Right lobe of liver (tissue), 6 donors: ENCODE results near the gene SYNPO. TPM values are rescaled to one million over a fixed set of nuclear protein-coding genes. Genes with fewer than 3 reads are reported as not detected.

Experiments used
- ATAC-seq, 4 donors: fragments of 200-7000 bp; cut with Tn5 transposase; one replicate each; pipeline ENCODE4 v1.9.1; 2020; ENCODE audit warnings: mild to moderate bottlenecking in 4 of 4, moderate library complexity in 4 of 4
- DNase-seq, 3 donors: peaks; one replicate each; pipeline ENCODE4 v3.0.0-alpha.2; 2020
- H3K27ac ChIP-seq, 3 donors: fragments of 200-600 bp; one replicate each; pipeline ENCODE4 v1.8.0; 2022
- H3K27me3 ChIP-seq, 2 donors: fragments of 200-600 bp; one replicate each; pipeline ENCODE4 v1.8.0; 2022
- H3K36me3 ChIP-seq, 4 donors: fragments of 200-600 bp; sonication (generic) in 1 of 4; one replicate each; pipeline versions ENCODE4 v1.5.1 to v1.8.0; 2017 to 2022; ENCODE audit warnings: control low read depth in 1 of 4
- H3K4me1 ChIP-seq, 4 donors: fragments of 200-600 bp; sonication (generic) in 1 of 4; one replicate each; pipeline versions ENCODE4 v1.5.1 to v1.8.0; 2017 to 2022; ENCODE audit warnings: control low read depth in 1 of 4
- H3K4me3 ChIP-seq, 3 donors: fragments of 200-600 bp; one replicate each; pipeline ENCODE4 v1.8.0; 2022
- H3K9me3 ChIP-seq, 4 donors: fragments of 200-600 bp; sonication (generic) in 1 of 4; one replicate each; pipeline versions ENCODE4 v1.5.1 to v1.8.0; 2017 to 2022; ENCODE audit warnings: control low read depth in 1 of 4
- POLR2A ChIP-seq: fragments of 450-650 bp; IDR thresholded peaks from one replicate; pipeline ENCODE4 v1.6.1; 2017; ENCODE audit warnings: antibody characterized with exemption, mild to moderate bottlenecking
- WGBS: methylation state at CpG from one replicate; pipeline ENCODE4 v1.1.6; 2018; ENCODE audit warnings: low coverage, low lambda C conversion rate; ENCODE audit not compliant: insufficient coverage; ENCODE audit errors: missing lambda C conversion rate; 5-methylcytosine and 5-hydroxymethylcytosine counted together
- intact Hi-C, 2 donors: fragments of 100-400 bp; cut with DNase I; formaldehyde crosslinking; loops; one replicate each; pipeline versions ENCODE4 v1.11.2 to v1.14.1; 2022
- total RNA-seq, 6 experiments: library from RNA; depleted of rRNA in 2 of 6; stranded (reverse); fragments of >200 nt in 2 of 6; fragmentation: NEBNext Ultra II Directional in 3 of 6; extraction: Animal tissue kit (Norgen Biotek cat#: 25700) in 3 of 6; gene quantifications; one replicate each; pipeline versions ENCODE4 v1.1.0 to v1.2.4, GENCODE V29; 2016 to 2023
- TF ChIP-seq, protein P1 (sequence below), 4 donors: fragments of 200-600 bp in 3 of 4; fragments of 450-650 bp in 1 of 4; IDR thresholded peaks; one replicate each; pipeline versions ENCODE4 v1.5.1 to v1.8.0; 2016 to 2022; ENCODE audit warnings: antibody characterized with exemption in 4 of 4, mild to moderate bottlenecking in 2 of 4
- donor health status: DM: no; HTN: yes; CAD: no.
- donor health status: DM: no; HTN: no; CAD: no.
- donor health status: DM: no; HTN: no; CAD: no.
- donor health status: DM: no; HTN: yes; CAD: no.
- donor health status: DM: no; HTN: yes; CAD: no.

SYNPO gene
- total RNA-seq, 6 experiments from 2014 or later, result 23.4 to 51.8 (median 35.6) TPM

DNA sequence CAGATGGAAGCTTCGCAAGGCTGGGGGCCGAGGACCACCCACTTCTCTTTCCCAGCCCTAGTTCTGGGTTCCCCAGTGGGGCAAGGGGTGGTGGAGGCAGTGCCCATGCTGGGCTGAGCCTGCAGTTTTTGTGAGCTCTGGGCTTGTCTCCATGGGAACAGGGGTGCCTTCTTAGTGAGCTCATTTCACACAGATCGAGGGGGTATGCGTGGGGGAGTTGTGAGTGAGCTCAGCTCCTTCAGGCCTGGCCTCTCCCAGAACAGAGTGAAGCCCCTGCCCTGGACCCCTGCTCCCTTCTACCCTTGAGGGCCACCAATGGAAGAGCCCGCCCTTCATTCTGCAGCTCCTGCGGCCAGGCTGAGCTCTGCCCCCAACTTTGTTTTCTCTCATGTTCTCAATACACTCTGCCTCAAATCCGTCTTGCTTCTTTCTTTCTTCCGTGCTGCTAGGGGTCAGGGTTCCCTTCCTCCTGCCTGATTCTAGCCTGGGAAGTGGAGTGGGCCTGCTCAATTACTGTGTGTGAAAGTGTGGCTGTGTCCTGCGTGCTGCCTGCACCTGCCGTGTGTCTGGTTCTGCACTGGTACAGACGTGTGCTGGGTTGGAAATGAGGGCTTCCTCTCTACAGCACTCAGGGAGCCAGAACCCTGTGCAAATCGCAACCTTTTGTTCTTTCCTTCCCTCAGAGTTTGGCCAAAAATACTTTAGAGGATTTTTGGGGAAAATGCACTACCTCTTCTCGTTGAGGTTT, 11.6 kb downstream of the SYNPO start:
- intact Hi-C loops, result loop anchor here (5.0 kb wide), 2 partner anchors 75 to 90 kb away; no protein-coding TSS in a partner anchor
- Histone ChIP-seq H3K36me3 (peaks cover 5 to 40% (median 20%) of the 10 kb centered on the region in 4 donors), H3K27ac (no peak overlapping the region), H3K4me3 (no peak overlapping the region), H3K4me1 (peaks cover 0 to 11% (median 2%) of the 10 kb centered on the region in 4 donors), H3K27me3 (no peaks in the 10 kb centered on the region), H3K9me3 (no peaks in the 10 kb centered on the region)
- 72% methylated on average over 8 of the region's 13 CpGs for WGBS
- no peak for TF ChIP-seq POLR2A
- TF ChIP-seq, protein P1, sequence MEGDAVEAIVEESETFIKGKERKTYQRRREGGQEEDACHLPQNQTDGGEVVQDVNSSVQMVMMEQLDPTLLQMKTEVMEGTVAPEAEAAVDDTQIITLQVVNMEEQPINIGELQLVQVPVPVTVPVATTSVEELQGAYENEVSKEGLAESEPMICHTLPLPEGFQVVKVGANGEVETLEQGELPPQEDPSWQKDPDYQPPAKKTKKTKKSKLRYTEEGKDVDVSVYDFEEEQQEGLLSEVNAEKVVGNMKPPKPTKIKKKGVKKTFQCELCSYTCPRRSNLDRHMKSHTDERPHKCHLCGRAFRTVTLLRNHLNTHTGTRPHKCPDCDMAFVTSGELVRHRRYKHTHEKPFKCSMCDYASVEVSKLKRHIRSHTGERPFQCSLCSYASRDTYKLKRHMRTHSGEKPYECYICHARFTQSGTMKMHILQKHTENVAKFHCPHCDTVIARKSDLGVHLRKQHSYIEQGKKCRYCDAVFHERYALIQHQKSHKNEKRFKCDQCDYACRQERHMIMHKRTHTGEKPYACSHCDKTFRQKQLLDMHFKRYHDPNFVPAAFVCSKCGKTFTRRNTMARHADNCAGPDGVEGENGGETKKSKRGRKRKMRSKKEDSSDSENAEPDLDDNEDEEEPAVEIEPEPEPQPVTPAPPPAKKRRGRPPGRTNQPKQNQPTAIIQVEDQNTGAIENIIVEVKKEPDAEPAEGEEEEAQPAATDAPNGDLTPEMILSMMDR (IDR thresholded peaks at IDR 0.05), result no peak
- DNase-seq, result peak in 1 of 3 donors; percentile 6
- ATAC-seq, result no peak

DNA sequence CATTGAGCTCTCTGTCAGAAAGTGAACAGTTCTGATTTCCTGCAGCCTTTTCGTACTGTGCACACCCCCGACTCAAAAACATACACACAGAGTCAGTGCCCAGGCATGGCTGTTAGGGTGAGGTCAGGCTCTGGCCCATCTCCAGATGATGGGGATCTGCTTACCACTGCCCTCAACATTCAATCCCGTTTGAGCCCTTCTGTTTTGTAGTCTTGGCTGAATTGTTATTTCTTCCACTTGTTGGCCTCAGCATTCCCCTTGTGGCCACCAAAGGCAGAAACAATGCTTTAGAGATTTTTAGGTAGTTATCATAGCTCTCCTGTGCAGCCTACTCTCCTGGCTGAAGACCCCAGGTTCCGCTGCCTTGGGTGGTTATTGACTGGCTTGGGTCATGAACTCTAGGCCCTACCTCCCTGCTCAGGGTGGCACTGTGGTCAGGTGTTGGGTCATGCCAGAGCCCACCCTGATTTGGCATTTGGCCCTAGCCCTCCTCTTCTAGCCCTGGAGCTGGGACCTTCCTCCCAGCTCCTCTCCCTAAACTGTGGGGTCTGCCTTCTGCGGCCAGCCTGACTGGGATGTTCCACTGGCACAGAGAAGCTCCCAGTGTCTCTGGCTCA, 12.8 kb downstream of the SYNPO start:
- Histone ChIP-seq H3K9me3 (no peaks in the 10 kb centered on the region), H3K36me3 (peaks cover 5 to 35% (median 19%) of the 10 kb centered on the region in 4 donors), H3K27me3 (no peaks in the 10 kb centered on the region), H3K4me1 (peaks cover 0 to 23% (median 5%) of the 10 kb centered on the region in 4 donors), H3K27ac (no peak overlapping the region), H3K4me3 (no peak overlapping the region)
- intact Hi-C loops, result loop anchor here (5.0 kb wide), 2 partner anchors 76 to 91 kb away; no protein-coding TSS in a partner anchor
- no peak for DNase-seq
- ATAC-seq, result no peak
- 92% methylated on average over 2 of the region's 5 CpGs for WGBS
- TF ChIP-seq, protein P1 (IDR thresholded peaks at IDR 0.05), result no peak
- TF ChIP-seq POLR2A, result no peak

GRCh38 chr5:150653762-150654556, 13.5 kb downstream of the SYNPO start:
- H3K27me3 ChIP-seq, result no peaks in the 10 kb centered on the region
- peaks cover 0 to 23% (median 5%) of the 10 kb centered on the region in 4 donors for H3K4me1 ChIP-seq
- TF ChIP-seq, protein P1 (IDR thresholded peaks at IDR 0.05), result no peak
- no peak for TF ChIP-seq POLR2A
- 67% methylated on average over 1 of the region's 2 CpGs for WGBS
- H3K9me3 ChIP-seq, result no peaks in the 10 kb centered on the region
- DNase-seq (no peak), ATAC-seq (no peak)
- peaks cover 5 to 28% (median 15%) of the 10 kb centered on the region in 4 donors for H3K36me3 ChIP-seq
- H3K4me3 ChIP-seq, result no peak overlapping the region
- H3K27ac ChIP-seq, result no peak overlapping the region
- intact Hi-C loops, result loop anchor here (5.0 kb wide), 2 partner anchors 77 to 92 kb away; no protein-coding TSS in a partner anchor

- no peak overlapping the region for H3K27ac ChIP-seq
- no peak overlapping the region for H3K4me3 ChIP-seq
- peaks cover 0 to 23% (median 5%) of the 10 kb centered on the region in 4 donors for H3K4me1 ChIP-seq
- intact Hi-C loops, result loop anchor here in 1 of 2 donors (5.0 kb wide), 1 partner anchor 93 kb away; no protein-coding TSS in a partner anchor
- TF ChIP-seq, protein P1 (IDR thresholded peaks at IDR 0.05), result no peak
- TF ChIP-seq POLR2A, result no peak
- DNase-seq (peak in 1 of 3 donors; percentile 48), ATAC-seq (no peak)
- 80% methylated on average over 3 of the region's 3 CpGs for WGBS
- H3K36me3 ChIP-seq, result peaks cover 0 to 15% (median 5%) of the 10 kb centered on the region in 4 donors
- no peaks in the 10 kb centered on the region for H3K9me3 ChIP-seq
- H3K27me3 ChIP-seq, result no peaks in the 10 kb centered on the region
These were observed 14.8 kb downstream of the SYNPO start for GRCh38 chr5:150655221-150655620.
